AG09309 (cell line): ENCODE measurements around the gene TADA1.
"Not testable (repeated sequence)": the region's sequence is repeated elsewhere in the genome, so short reads cannot be mapped to it uniquely, and the experiment has no call there.

Experiments
- DNase-seq: peaks from one replicate; pipeline ENCODE4 v3.0.0-alpha.2; 2010; ENCODE audit warnings: low read depth
- H3K4me3 ChIP-seq: 2 replicates; pipeline ENCODE4 v1.5.1; 2011; ENCODE audit warnings: mild to moderate bottlenecking, low read depth, low read length, moderate library complexity; ENCODE audit not compliant: control insufficient read depth
- TF ChIP-seq, protein P1 (sequence below): IDR thresholded peaks from 2 replicates; pipeline ENCODE4 v1.5.1; 2011; ENCODE audit warnings: mild to moderate bottlenecking, low read depth, low read length, inconsistent platforms; ENCODE audit not compliant: insufficient read depth, control insufficient read depth; ENCODE audit errors: missing control alignments

TADA1 gene

DNA sequence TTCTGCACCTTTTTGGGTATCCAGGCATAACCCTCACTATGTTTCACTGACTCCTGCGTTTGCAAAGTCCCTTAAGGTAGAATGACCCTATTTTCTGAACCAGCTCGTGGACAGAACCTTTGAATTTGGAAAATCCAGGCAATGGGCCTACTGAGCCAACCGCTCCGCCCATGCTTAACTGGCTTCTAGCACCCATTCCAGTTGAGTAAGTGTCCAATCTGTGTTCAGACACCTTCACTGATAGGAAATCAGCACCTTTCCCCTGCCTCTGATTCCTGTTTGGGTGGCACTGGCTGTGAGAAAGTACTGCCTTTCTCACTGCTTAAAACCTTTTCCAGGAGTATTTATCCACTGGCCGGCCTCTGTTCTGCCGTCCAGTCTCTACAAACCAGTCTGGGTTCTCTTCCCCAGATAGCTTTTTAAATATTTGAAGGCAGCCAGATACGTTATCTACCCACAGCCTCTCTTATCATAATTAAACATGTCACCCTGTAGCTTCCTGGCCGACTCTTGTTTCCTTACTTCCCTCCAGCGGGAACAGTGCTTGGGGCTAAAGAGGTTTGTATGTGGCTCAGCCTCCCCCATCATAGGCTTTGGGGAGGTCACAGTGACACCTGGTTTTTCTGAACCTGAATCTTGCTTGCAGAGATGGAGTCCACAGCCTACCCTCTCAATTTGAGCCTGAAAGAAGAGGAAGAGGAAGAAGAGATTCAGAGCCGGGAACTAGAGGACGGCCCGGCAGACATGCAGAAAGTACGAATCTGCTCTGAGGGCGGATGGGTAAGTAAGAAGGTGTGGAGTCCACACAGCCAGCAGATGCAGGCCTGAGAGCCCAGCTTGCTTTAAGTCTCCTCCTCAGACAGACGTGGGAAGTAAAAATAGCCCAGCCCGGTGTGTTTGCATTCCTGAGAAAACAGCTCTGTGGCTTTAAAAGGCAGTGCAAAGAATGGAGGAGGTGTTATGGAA, 35.5 kb downstream of the TADA1 start:
- DNase-seq: no peak
- H3K4me3 ChIP-seq: peak overlapping the region; percentile 66
- TF ChIP-seq, protein P1, sequence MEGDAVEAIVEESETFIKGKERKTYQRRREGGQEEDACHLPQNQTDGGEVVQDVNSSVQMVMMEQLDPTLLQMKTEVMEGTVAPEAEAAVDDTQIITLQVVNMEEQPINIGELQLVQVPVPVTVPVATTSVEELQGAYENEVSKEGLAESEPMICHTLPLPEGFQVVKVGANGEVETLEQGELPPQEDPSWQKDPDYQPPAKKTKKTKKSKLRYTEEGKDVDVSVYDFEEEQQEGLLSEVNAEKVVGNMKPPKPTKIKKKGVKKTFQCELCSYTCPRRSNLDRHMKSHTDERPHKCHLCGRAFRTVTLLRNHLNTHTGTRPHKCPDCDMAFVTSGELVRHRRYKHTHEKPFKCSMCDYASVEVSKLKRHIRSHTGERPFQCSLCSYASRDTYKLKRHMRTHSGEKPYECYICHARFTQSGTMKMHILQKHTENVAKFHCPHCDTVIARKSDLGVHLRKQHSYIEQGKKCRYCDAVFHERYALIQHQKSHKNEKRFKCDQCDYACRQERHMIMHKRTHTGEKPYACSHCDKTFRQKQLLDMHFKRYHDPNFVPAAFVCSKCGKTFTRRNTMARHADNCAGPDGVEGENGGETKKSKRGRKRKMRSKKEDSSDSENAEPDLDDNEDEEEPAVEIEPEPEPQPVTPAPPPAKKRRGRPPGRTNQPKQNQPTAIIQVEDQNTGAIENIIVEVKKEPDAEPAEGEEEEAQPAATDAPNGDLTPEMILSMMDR: no peak

DNA sequence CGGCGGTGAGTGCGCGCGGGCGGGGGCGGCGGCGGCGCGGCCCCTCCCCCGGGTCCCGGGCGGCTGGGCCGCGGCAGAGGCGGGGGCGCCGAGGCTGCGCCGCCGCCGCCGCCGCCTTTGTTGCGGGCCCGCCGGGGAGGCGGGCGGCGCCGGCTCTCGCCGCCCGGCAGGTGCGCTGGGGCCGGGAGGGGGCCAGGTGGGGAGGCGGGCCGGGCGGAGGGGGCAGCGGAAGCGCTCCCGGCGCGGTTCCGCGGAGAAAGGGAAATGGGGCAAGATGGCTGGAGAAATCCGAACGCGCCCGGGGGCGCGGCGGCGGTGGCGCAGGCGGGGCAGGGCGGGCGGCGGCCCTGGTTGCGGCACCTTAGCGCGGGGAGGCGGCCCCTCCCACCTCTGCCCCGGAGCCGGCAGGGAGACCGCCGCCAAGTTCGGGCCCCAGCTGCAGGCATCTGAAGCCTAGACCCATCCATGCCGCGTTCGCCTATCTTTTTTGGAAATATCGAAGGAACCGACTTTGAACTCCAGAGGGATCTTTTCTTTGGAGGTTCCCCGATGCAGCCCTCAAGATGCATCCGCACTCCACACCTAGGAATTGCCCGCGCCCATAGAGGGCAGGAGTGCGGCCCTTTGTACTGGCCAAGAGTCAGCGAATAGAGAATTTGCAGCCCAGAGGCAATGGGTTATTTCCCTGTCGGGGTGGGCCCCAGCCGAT, 36.3 kb downstream of the TADA1 start:
- peak overlapping the region; percentile 66 for H3K4me3 ChIP-seq
- TF ChIP-seq, protein P1: peak; percentile 12
- no peak for DNase-seq

DNA sequence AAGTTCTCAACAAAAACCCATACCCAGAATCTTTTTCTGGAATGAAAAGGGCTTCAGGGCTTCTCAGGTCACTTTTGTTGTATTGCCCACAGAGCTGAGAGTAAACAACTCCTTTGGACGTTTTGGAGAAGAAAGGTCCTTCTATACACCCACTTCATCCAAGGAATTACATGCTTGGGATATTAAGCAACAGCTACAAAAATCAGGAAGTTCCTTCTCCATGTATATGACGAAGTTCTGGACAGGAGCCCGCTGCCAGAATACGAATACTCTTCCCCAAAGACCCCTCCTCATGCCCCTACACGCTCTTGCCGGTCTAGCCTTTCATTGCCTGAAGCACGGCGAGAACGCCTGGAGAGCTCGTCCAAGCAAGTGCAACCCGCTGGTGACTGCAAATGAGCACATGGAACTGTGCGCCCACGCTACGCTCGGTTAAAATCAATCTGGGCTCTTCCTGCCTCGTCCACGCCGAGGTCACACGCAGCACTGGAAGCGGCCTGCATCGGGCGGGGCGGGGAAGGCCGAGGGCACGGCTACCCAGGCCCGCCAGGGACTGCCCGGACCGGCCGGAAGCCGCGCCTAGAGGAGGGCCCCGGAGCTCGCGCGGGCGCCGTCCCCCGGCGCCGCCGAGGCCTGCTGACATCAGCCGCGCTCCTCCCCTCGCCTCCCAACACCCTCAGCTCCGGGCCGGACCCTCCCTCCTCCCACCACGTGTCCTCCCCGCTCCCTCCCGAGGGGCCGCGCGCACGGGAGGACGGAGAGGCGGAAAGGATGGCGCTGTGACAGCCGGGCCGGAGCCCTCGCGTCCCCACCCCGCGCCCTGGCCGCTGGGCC, 37.1 kb downstream of the TADA1 start, which contains the start of gene POGK:
TSS of gene POGK (plus strand) at position 710 of the 834 bp plus-strand sequence. CDS start 1,482 bp downstream, outside the sequence.
- TF ChIP-seq, protein P1: no peak
- H3K4me3 ChIP-seq: peak within 1 kb of the TSS; percentile 66
- peak; percentile 54 for DNase-seq

DNA sequence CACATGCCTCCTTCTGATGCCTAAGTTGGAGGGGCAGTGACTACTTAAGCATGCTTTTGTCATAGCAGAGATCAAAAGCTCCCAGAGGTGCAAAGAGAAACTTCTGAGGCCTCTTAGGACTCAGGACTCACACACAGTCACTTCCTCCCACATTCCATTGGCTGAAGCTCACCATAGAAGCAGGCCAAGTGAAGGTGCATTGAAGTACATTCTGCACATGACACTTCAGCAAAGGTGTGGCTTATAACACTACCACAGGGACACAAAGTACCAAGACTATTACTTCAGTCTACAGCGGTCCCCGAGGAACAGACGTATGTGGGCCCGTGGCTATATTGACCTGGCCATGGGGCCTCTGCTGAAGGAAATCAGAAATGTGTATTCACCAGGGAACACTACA, 39.3 kb downstream of the TADA1 start:
- TF ChIP-seq, protein P1: no peak
- DNase-seq: no peak
- no peak overlapping the region for H3K4me3 ChIP-seq

DNA sequence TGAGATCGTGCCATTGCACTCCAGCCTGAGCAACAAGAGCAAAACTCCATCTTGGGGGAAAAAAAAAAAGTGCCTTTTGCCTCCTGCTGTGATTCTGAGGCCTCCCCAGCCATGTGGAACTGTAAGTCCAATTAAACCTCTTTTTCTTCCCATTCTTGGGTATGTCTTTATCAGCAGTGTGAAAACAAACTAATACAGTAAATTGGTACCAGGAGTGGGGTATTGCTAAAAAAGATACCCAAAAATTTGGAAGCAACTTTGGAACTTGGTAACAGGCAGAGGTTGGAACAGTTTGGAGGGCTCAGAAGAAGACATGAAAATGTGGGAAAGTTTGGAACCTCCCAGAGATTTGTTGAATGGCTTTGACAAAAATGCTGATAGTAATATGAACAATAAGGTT, 46.3 kb downstream of the TADA1 start:
- H3K4me3 ChIP-seq, DNase-seq: not testable (repeated sequence)

DNA sequence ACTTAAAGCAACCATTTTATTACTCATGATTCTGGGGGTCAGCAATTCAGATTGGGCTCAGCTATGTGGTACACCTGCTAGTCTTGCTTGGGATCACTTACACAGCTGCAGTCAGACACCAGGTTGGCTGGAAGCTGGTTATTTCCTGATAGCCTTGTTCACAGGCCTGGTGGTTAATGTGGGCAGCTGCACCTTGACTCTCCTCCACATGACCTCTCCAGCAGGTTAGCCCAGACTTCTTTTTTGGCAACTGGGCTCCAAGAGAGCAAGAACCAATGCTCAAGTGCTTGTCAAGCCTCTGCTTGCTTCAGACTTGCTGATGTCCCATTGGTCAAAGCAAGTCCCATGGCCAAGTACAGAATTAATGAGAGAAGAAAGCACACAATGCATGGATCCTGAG, 48.6 kb downstream of the TADA1 start:
- TF ChIP-seq, protein P1: no peak
- DNase-seq: no peak

DNA sequence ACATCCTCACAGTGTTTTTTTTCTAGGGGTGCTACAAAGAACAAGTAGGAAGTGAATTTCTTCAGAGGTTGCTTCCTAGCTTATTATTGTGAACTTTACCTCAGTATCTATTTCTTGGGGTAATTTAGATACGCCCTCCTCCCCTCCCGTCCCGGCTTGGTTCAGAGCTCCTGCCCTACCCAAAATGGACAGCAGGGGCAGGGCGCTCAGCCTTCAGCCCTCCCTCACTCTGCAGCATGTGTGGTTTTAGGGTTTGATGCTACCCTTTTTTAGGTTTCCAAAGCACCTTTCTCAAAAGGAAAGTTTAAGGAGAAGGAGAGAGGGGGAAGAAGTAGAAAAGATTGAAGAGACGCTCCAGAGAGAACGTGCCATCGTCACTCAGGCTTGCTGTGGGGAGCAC, 53.7 kb downstream of the TADA1 start:
- DNase-seq: no peak
- H3K4me3 ChIP-seq: no peak overlapping the region
- TF ChIP-seq, protein P1: peak; percentile 51

More for the DNA sequence above, 48.6 kb downstream of the TADA1 start:
- no peak overlapping the region for H3K4me3 ChIP-seq
